AML-193 (cell line): ENCODE data around the gene KCNIP4.
"Not testable (repeated sequence)": the region's sequence is repeated elsewhere in the genome, so short reads cannot be mapped to it uniquely, and the experiment has no call there.

Source experiments
- DNase-seq, 2 experiments: peaks; one replicate each; lab custom pipeline; 2025; lab: John Stamatoyannopoulos, UW

The KCNIP4 gene

GRCh38 chr4:21948347-21949072, at the start of gene KCNIP4:
TSS of gene KCNIP4 (minus strand) at chr4:21948772.
- no peak for DNase-seq

- not testable (repeated sequence) for DNase-seq
These were observed 48.0 kb upstream of the KCNIP4 start for GRCh38 chr4:21996618-21997017.

- no peak for DNase-seq
These were observed 43.8 kb upstream of the KCNIP4 start for GRCh38 chr4:21992330-21992729.

- no peak for DNase-seq
These were observed 43.0 kb upstream of the KCNIP4 start for GRCh38 chr4:21991562-21991961.

DNA sequence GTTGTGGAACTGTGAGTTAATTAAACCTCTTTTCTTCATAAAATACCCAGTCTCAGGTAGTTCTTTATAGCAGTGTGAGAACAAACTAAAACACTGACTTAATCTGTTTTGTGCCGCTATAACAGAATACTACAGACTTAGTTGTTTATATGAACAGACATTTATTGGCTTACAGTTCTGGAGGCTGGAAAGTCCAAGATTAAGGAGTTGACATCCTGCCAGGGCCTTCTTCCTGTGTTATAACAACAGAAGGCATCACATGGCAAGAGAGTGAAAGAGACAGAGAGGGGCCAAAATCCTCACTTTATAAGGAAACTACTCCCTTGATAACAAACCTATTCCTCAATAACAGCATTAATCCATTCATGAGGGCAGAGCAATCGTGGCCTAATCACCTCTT, 42.5 kb upstream of the KCNIP4 start:
- no peak for DNase-seq

- DNase-seq = no peak
These were observed 40.8 kb upstream of the KCNIP4 start for GRCh38 chr4:21989351-21989750.

GRCh38 chr4:21986307-21986706, 37.7 kb upstream of the KCNIP4 start:
- no peak for DNase-seq

- DNase-seq = no peak
These were observed 33.5 kb upstream of the KCNIP4 start for GRCh38 chr4:21982087-21982486.

DNA sequence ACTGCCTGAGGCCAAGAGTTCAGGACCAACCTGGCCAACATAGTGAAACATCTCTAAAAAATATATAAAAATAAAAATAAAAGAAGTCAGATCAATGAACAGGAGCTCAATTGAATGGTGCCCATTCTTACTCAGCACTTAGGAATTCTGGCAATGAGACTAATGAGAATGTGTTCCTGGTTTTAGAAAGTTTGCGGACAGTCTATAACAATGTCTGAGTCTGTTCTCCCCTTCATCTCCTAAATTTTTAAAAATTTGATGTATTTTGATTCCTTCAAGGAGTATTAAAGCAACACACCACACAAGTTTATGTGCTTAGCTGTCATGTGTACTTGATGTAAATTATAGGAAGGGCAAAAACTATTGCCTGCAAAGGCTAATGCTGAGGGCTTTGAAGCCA, 30.6 kb upstream of the KCNIP4 start:
- DNase-seq = no peak

GRCh38 chr4:21976166-21976565, 27.6 kb upstream of the KCNIP4 start:
- no peak for DNase-seq

DNA sequence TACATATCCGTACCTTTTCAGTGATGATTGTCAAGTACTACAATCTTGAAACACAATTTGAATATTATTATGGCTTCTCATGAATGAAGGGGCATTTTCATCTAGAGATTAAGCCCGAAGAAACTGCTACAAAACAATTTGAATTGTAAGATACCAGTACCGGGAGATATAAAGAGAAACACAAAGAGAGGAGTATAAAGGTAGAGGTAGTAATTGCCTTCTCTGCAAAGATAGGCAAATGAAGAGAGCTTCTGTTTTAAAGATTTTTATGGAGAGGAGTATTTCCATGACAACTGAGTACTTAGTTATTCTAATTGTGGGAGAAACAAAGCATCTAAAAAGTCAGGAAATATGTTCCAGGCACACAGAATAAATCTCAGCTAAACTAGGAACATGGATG, 25.3 kb upstream of the KCNIP4 start:
- no peak for DNase-seq

- DNase-seq = no peak
These were observed 16.3 kb upstream of the KCNIP4 start for GRCh38 chr4:21964762-21965319.

- DNase-seq = no peak
These were observed 14.1 kb upstream of the KCNIP4 start for GRCh38 chr4:21962691-21963090.

DNA sequence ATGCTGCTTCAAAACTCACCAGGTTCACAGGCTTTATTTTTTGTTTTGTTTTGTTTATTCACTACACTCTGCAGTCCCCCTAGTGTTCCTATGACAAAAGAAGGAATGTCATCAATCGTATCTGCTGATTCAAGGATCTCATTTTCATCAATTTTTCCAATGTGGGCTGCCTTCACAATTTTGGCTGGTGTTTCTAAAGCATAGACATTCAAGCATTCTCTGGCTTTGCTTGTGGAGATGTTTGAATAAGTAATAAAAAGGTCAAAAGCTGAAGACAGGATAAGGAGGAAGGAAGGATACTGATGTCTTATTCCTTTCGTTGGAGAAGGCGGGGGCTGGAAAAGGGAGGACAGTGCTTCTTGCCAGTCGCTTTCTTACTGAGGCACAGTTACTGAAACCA, 12.2 kb upstream of the KCNIP4 start:
- no peak for DNase-seq

GRCh38 chr4:21954916-21955315, 6.3 kb upstream of the KCNIP4 start:
- DNase-seq = no peak

GRCh38 chr4:21953653-21954052, 5.1 kb upstream of the KCNIP4 start:
- no peak for DNase-seq

- DNase-seq = no peak
These were observed 4.0 kb upstream of the KCNIP4 start for GRCh38 chr4:21952549-21952948.

DNA sequence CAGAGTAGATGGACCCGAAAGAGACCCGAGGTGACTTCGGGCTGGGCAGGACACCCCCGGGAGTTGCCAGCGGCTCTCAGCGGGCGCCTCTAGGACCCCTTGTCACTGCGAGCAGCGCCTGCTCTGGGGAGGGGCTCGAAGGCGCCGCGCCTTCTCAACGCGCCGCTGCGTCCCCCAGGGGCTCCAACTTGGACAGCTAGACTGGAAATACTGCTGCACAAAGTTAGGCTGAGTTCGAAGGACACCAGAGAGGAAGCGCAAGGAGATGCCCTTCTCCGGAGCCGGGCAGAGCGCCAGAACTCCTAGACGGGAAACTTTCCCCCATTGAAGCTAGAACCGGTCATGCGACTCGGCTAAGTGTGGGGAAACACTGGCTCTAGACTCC, 493 bp upstream of the KCNIP4 start:
- DNase-seq = no peak

DNA sequence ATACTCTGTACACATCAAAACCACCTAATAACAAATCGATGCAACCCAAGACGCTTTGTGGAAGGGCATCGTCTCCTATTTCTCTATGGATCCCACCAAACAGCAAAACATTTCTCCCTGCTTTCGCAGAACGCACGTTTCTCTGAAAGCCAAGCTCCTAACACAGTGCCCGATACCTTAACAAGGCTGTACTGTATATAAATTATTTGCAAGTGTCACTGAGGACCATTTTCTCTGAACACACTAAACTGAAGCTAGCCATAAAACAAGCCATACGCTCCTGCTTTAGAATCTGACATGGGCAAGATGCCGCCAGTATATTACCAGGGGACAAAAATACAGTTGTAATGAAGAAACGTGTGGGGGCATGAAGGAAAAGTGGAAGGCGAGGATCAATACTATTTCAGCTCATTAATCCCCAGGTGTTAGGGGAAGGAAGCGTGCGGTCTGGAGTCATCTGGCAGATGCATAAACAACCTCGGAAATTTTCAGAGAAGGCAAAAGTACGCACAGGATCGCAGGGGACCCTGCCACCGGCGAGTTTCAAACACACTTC, 703 bp downstream of the KCNIP4 start:
- no peak for DNase-seq

DNA sequence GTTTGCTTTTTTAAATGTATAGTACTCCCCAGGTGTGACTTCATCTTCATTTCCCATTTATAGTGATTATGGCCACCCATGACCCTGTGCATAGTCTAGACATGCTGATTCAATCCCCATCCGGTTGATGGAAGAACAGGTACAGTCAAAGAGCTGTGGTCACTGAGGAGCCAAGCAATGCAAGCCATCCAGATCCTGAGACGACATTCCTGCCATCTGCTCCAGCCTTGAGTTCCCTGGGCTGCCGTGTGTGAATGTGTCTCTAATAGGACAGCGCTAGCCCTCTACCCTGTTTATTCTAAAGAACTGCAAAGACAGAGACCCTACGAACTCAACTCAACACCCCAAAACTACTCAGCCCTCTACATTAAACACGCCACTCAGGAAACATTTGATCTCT, 1.7 kb downstream of the KCNIP4 start:
- no peak for DNase-seq

DNA sequence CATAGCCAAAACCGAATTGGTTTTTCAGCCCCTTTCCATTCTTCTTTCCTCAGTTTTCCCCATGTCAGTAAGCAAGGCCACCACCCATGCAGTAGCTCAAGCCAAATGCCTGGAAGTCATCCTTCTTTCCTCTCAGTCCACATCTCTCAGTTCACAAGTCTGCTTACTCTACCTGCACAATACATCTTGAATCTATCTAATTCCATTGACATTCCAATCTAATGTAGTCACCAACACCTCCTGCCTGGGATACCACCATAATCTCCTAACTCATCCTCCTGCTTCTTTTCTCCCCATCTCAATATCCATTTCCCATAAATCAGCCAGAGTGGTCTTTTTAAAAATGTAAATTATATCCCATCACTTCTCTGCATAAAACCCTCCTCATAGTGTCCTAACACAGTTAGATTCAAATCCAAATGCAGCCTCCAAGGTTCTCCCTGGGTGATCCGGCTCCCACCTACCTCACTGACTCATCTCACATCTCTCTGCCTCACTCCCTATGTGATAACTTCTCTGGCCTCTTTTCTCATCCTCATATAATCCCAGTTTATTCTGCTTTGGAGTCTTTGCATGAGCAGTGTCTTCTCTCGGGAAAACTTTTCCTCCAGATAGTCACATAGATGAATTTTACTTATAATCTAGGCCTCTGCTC, 26.9 kb downstream of the KCNIP4 start:
- no peak for DNase-seq

DNA sequence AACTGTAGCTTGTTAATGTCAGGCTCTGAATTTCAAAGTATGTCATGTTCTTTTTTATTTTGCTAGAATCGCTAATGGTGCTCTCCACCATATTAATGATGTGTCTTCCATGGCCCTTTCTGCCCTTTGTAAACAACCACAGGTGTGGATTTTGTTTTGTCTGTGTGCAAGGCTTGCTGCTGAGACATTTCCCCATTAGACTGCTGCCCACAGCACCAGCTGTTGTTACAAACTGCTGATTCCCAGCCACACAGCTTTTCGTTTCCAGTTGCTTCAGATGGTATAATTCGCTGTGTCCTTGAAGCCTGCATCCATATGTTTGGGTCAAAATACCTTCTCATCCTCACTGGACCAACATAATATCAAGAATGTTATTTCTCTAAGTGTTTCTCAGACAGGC, 32.8 kb downstream of the KCNIP4 start:
- no peak for DNase-seq

GRCh38 chr4:21901831-21902230, 46.7 kb downstream of the KCNIP4 start:
- no peak for DNase-seq
